Ovary (tissue), 3 donors: Measurements from ENCODE around the gene RRAS2.

Source experiments
- EP300 ChIP-seq: sonication (generic); formaldehyde crosslinking; IDR thresholded peaks from one replicate; pipeline ENCODE4 v1.6.1; 2017; ENCODE audit warnings: antibody characterized with exemption
- TF ChIP-seq, protein P1 (sequence below), 3 donors: fragments of 450-650 bp in 2 of 3; fragments of 200-600 bp in 1 of 3; IDR thresholded peaks; one replicate each; pipeline versions ENCODE4 v1.5.1 to v1.8.0; 2016 to 2022; ENCODE audit warnings: antibody characterized with exemption in 3 of 3, mild to moderate bottlenecking in 1 of 3
- donor health status: DM: no; HTN: no; CAD: no.

DNA sequence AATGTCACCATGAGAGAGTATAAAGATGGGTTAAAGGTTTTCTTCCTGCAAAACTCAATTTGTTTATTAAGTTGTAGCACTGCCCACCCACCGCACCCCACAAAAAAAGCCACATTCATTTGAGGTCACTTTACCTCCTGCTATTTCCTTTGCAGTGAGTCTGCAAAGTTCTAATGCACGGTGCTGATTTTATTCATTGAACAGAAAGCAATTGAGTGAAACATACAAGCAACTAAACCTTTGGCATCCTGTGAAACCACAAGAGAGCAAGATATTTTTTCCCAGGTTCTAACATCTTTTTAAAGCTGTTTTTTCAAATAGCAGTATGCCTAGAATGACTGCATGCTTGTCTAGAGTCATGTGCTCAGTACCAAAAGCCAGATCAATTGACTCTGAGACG lies 39.0 kb downstream of the RRAS2 start:
- TF ChIP-seq, protein P1, sequence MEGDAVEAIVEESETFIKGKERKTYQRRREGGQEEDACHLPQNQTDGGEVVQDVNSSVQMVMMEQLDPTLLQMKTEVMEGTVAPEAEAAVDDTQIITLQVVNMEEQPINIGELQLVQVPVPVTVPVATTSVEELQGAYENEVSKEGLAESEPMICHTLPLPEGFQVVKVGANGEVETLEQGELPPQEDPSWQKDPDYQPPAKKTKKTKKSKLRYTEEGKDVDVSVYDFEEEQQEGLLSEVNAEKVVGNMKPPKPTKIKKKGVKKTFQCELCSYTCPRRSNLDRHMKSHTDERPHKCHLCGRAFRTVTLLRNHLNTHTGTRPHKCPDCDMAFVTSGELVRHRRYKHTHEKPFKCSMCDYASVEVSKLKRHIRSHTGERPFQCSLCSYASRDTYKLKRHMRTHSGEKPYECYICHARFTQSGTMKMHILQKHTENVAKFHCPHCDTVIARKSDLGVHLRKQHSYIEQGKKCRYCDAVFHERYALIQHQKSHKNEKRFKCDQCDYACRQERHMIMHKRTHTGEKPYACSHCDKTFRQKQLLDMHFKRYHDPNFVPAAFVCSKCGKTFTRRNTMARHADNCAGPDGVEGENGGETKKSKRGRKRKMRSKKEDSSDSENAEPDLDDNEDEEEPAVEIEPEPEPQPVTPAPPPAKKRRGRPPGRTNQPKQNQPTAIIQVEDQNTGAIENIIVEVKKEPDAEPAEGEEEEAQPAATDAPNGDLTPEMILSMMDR (IDR thresholded peaks at IDR 0.05) = no peak
- TF ChIP-seq EP300 = no peak
